Measurements from ENCODE around the gene TNP2.

The TNP2 gene

DNA sequence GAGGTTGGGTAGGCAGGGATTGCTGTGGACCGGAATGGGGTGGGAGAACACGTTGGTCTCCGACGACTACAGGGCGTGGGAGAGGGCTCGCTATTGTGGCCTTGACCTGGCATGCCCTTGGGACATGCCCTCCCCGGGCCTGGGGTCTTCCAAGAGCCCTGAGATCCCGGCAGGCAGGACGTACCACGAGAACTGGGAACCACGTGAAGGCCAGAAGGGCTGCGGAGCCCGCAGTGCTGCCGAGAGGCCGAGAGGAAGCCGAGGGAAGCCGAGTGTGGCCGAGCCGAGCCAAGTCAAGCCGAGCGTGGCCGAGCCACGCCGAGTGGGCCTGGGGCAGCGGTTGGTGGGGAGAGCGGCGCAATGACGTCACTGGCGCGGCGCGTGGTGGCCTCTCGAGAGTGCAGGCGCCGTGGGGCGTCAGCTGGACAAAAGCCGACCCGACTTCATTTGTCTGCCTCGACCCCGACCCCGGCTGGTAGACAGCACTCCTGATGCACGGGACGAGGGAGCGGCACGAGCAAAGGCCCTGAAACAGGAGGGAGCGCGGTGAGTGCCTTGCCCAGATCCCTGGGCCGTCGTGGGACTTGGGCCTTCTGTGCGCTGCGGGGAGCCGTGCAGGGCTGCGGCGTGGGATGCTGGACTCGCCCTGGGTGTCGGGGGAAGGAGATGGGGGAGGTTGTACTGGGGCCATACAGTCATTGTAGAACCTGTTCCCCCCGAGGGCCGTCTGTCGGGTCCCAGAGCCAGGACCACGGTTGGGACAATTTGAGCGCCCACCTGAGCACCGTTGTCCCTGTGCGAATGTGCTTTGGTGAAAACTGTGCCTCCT, 19.7 kb downstream of the TNP2 start:
- no peak overlapping the region for H3K4me3 Mint-ChIP-seq
- H3K27ac Mint-ChIP-seq: peak overlapping the region; percentile 29
- H3K27me3 Mint-ChIP-seq: no peaks in the 10 kb centered on the region
- H3K9me3 Mint-ChIP-seq (ENCODE audit: low read depth): no peaks in the 10 kb centered on the region
- H3K4me1 Mint-ChIP-seq (ENCODE audit: low read depth): peaks cover 42% of the 10 kb centered on the region
- H3K36me3 Mint-ChIP-seq: peaks cover 15% of the 10 kb centered on the region

DNA sequence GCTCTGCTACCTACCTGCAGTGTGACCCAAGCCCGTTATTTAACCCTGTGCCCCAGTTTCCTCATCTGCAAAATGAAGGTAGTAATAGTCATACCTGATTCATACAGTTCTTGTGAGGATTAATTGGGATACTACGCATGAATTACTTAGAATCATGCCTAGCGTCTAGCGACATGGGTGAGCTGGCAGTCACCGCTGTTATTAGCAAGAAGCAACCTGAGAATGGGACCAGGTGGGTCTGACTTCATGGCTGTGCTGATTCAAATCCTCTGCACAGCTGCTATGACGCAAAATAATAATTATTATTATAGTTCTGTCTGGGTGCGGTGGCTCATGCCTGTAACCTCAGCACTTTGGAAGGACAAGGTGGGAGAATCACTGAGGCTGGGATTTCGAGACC, 21.0 kb downstream of the TNP2 start:
- Mint-ChIP-seq H3K4me3 (no peak overlapping the region), H3K4me1 (ENCODE audit: low read depth) (peaks cover 37% of the 10 kb centered on the region), H3K27ac (peak overlapping the region; percentile 16), H3K27me3 (no peaks in the 10 kb centered on the region), H3K36me3 (peaks cover 8% of the 10 kb centered on the region), H3K9me3 (ENCODE audit: low read depth) (no peaks in the 10 kb centered on the region)

DNA sequence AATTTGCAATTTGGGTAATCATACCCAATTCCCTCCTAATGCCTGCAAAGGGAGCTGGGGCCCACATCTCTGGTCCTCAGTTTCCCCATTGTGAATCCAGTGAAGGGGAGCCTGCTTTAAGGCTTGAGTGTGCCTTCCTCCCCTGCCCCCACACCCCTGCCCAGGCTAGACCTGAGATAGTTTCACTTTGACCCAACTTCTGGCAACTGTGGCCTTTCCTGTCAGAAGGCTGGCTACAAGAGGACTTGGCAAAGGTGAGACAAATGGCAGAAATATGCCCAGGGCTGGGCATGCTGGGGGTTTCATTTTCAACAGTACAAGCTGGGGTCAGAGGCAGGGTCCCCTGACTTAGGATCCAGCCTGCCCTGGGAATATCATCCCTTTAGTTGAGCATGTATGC, 23.1 kb downstream of the TNP2 start:
- H3K4me3 Mint-ChIP-seq: no peak overlapping the region
- no peaks in the 10 kb centered on the region for H3K27me3 Mint-ChIP-seq
- H3K27ac Mint-ChIP-seq: no peak overlapping the region
- peaks cover 20% of the 10 kb centered on the region for H3K4me1 Mint-ChIP-seq (ENCODE audit: low read depth)
- peaks cover 4% of the 10 kb centered on the region for H3K36me3 Mint-ChIP-seq
- no peaks in the 10 kb centered on the region for H3K9me3 Mint-ChIP-seq (ENCODE audit: low read depth)

DNA sequence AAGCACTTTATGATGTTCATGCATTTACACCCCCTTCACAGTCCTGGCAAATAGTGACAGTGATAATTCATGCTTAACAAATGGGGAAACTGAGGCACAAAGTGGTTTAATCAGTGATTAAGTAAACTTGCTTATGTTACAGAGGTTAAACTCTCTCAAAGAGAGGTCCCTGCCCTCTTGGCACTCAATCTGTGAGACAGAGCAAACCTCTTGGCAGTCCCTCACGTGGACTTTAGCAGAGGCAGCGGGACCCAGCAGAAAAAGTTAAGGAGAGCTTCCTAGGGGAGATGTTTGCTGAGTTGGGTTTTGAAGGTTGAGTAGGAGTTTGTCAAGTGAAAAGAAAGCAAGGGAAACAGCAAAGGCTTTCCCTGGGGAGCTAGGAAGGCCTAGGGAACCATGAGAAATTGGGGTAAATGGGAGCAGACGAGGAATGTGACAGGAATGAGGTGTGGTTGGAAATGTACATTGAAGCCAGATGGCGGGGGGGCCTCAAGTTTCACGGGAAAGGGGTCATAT, 23.8 kb downstream of the TNP2 start:
- H3K9me3 Mint-ChIP-seq (ENCODE audit: low read depth): no peaks in the 10 kb centered on the region
- H3K27ac Mint-ChIP-seq: peak overlapping the region; percentile 47
- H3K4me1 Mint-ChIP-seq (ENCODE audit: low read depth): peaks cover 20% of the 10 kb centered on the region

DNA sequence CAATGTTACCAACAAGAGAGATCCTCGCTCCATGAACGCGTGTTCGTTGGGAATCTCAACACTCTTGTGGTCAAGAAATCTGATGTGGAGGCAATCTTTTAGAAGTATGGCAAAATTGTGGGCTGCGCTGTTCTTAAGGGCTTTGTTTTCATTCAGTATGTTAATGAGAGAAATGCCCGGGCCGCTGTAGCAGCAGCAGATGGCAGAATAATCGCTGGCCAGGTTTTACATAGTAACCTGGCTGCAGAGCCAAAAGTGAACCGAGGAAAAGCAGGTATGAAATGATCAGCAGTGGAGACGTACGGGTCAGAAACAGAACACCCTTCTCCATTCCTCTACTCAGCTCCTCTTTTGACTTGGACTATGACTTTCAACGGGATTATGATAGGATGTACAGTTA, 26.5 kb downstream of the TNP2 start:
- H3K4me3 Mint-ChIP-seq: no peak overlapping the region
- peaks cover 27% of the 10 kb centered on the region for H3K4me1 Mint-ChIP-seq (ENCODE audit: low read depth)
- H3K36me3 Mint-ChIP-seq: no peaks in the 10 kb centered on the region
- H3K9me3 Mint-ChIP-seq (ENCODE audit: low read depth): no peaks in the 10 kb centered on the region
- H3K27ac Mint-ChIP-seq: no peak overlapping the region
- H3K27me3 Mint-ChIP-seq: no peaks in the 10 kb centered on the region

More for the DNA sequence above, 23.8 kb downstream of the TNP2 start:
- Mint-ChIP-seq H3K36me3 (peaks cover 1% of the 10 kb centered on the region), H3K27me3 (no peaks in the 10 kb centered on the region), H3K4me3 (no peak overlapping the region)

DNA sequence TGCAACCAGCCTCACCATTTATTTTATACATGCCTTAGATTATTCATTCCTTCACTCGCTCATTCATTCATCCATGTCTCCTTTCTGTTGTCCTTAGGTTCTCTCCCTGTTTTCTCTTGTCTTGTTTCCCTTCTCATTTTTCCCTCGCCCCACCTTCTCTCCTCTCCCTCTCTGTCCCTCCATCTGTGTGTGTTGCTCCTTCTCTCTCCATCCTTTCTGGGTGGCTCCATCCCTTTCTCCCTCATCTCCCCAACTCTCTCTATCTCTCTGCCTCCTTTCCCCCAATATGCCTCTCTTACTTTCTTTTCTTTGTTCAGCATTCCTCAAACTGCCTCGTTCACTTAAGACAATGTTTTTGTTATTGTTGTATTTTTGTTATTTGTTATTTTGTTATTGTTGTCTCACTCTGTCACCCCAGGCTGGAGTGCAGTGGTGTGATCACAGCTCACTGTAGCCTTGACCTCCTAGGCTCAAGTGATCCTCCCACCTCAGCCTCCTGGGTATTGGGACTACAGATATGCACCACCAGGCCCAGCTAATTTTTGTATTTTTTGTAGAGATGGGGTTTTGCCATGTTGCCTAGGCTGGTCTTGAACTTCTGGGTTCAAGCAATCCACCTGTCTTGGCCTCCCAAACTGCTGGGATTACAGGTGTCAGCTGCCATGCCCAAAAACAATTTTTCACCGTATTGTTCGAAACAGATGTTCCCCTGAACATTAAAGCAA, 27.5 kb downstream of the TNP2 start:
- Mint-ChIP-seq H3K27me3 (no peaks in the 10 kb centered on the region), H3K4me1 (ENCODE audit: low read depth) (peaks cover 29% of the 10 kb centered on the region), H3K4me3 (no peak overlapping the region), H3K9me3 (ENCODE audit: low read depth) (no peaks in the 10 kb centered on the region), H3K36me3 (no peaks in the 10 kb centered on the region), H3K27ac (no peak overlapping the region)

DNA sequence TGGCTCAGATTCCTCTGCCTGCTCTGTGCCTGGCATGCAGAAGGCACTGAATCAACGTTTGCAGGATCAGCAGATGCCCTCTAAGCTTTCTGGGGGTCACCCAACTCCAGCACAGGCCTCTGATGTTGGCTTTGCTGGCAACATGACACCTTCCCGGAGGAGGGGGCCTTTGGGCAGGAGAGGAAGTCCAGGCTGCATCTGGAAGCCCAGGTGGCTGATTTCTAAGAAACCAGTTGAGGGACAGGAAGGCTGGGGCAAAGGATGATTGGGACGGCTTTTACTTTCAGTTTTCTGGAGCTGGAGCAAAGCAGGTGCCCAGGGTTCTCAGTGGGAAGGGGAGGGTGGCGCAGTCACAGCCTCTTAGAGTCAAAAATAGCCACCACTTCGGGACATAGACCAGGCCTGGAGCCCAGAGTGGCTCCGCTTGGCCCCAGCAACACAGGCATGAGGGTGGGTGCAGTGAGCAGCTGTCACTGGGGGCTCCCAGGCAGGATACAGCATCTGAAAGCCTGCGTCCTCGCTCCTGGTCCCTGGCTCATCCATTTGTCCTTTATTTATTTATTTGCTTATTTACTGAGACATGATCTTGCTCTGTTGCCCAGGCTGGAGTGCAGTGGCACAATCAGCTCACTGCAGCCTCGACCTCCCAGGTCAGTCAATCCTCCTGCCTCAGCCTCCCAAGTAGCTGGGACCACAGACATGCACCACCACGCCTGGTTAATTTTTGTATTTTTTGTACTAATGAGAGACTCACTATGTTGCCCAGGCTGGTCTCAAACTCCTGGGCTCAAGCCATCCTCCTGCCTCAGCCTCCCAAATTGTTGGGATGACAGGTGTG, 28.3 kb downstream of the TNP2 start:
- Mint-ChIP-seq H3K9me3 (ENCODE audit: low read depth) (no peaks in the 10 kb centered on the region), H3K4me1 (ENCODE audit: low read depth) (peaks cover 28% of the 10 kb centered on the region), H3K36me3 (no peaks in the 10 kb centered on the region), H3K4me3 (no peak overlapping the region), H3K27ac (peak overlapping the region; percentile 72), H3K27me3 (no peaks in the 10 kb centered on the region)

DNA sequence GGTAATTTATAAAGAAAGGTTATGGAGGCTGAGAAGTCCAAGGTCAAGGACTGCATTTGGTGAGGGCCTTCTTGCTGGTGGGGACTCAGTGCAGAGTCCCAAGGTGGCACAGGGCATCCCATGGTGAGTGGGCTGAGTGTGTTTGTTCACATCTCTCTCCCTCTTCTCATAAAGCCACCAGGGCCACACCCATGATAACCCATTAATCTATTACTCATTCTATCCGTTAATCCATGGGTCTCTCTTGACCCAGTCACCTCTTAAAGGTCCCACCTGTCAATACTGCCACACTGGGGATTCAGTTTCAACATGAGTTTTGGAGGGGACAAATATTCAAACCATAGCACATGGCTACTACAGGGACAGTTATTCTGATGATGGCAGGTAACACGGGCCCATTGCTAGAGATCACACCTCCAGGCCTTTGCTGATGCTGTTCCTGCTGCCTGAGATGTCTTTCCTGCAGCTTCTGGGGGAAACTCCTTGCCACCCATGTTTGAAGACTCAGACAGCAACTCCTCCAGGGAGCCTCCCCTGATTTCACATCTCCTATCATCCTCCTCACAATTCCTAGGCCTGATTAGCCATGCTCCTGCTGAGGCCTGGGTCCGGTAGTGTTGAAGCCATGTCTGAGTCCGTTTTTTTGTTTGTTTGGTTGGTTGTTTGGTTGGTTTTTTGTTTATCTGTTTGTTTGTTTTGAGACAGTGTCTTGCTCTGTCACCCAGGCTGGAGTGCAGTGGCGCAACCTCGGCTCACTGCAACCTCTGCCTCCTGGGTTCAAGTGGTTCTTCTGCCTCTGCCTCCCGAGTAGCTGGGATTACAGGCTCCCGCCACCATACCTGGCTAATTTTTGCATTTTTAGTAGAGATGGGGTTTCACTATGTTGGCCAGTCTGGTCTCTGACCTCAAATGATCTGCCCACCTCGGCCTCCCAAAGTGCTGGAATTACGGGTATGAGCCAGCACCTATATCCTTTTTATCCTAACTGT, 29.2 kb downstream of the TNP2 start:
- H3K4me1 Mint-ChIP-seq (ENCODE audit: low read depth): peaks cover 30% of the 10 kb centered on the region
- no peak overlapping the region for H3K4me3 Mint-ChIP-seq
- no peaks in the 10 kb centered on the region for H3K36me3 Mint-ChIP-seq
- H3K27me3 Mint-ChIP-seq: no peaks in the 10 kb centered on the region
- H3K27ac Mint-ChIP-seq: peak overlapping the region; percentile 80
- H3K9me3 Mint-ChIP-seq (ENCODE audit: low read depth): no peaks in the 10 kb centered on the region

DNA sequence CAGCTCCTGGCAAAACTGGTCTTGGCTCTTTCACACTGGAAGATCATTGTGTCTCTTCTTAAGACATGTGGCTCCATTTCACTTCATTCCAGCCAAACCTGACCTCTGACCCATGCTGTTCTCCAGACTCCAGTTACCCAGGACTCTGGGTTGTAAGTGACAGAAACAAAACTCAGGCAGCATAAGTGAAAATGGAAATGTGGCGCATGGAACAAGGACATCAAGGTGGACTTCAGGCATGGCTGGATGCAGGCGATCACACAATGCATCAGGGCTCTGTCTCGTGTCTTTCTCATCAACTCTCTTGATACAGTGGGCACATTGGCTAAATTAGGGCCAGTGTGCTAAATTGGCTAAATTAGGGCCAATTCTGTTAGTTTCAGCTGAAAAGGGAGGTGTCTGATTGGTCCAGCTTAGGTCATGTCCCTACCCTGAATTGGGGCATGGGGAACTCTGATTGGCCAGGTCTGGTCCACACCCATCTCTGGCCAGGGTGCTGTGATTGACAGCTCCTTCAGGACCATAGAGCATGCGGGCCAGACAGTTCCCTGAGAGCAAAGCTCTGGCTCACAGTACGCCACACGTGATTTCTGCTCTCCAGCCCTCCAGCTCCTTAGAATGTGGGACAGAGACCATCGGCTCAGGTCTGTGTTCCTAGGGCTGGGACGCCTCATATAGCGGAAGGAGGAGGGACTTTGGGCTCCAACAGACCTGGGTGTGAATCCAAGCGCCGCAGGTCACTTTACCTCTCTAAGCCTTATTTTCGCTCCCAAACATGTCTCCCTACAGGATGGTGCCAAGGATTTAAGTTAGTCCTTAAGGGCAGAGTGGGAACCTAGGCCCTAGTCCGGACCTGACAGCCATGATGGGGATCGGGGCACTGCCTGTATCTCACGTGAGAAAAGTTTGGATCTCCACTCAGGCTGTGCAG, 30.6 kb downstream of the TNP2 start:
- Mint-ChIP-seq H3K27ac (peak overlapping the region; percentile 28), H3K9me3 (ENCODE audit: low read depth) (no peaks in the 10 kb centered on the region), H3K27me3 (no peaks in the 10 kb centered on the region), H3K4me3 (no peak overlapping the region), H3K4me1 (ENCODE audit: low read depth) (peaks cover 42% of the 10 kb centered on the region), H3K36me3 (no peaks in the 10 kb centered on the region)

DNA sequence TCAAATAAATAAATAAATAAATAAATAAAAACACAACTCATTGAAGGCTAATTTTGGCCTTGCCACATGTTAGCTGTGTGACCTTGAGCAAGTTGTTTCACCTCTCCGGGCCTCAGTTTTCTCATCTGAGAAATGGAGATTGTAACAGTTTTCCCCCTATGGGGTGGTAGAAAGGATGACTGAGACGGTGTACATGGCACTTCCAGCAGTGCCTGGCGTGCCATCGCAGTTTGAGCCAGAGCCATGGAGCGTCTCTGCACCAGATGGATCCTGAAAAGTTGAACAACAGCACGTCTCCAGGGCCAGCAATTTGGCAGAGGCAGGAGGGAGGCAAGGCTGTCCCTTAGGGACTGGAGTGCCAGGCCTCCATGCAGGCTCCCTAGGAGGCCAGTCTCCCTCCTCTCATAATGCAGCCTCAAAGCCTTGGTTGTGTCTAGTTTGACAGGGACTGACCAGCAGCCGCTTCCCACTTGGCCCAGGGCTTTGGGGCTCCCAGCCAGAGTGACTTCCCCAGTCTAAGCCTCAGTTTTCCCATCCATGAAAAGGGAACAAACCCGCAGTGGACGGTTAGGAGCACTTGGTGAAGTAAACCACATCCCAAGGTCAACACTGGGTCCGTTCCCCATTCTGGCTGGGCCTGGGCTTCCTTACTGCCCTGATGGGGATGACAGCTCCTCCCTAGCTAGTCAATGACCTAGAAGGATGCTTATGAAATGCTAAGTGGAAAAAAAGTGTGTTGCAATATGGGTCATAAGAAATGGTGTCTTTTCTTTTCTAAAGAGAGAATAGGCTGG, 32.5 kb downstream of the TNP2 start:
- Mint-ChIP-seq H3K36me3 (no peaks in the 10 kb centered on the region), H3K9me3 (ENCODE audit: low read depth) (no peaks in the 10 kb centered on the region), H3K4me3 (no peak overlapping the region), H3K27me3 (no peaks in the 10 kb centered on the region), H3K27ac (no peak overlapping the region), H3K4me1 (ENCODE audit: low read depth) (peaks cover 57% of the 10 kb centered on the region)

DNA sequence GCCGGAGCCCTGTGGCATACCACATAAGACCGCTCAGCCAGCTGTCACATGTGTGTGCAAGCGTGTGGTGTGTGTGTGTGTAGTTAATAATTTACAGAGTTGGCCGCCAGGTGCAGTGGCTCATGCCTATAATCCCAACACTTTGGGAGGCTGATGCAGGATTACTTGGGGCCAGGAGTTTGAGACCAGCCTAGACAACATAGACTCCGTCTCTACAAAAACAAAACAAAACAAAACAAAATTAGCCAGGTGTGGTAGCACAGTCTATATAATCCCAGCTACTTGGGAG, 33.5 kb downstream of the TNP2 start:
- no peaks in the 10 kb centered on the region for H3K36me3 Mint-ChIP-seq
- H3K4me3 Mint-ChIP-seq: no peak overlapping the region
- no peaks in the 10 kb centered on the region for H3K9me3 Mint-ChIP-seq (ENCODE audit: low read depth)
- H3K27me3 Mint-ChIP-seq: no peaks in the 10 kb centered on the region
- H3K27ac Mint-ChIP-seq: peak overlapping the region; percentile 81
- peaks cover 61% of the 10 kb centered on the region for H3K4me1 Mint-ChIP-seq (ENCODE audit: low read depth)

DNA sequence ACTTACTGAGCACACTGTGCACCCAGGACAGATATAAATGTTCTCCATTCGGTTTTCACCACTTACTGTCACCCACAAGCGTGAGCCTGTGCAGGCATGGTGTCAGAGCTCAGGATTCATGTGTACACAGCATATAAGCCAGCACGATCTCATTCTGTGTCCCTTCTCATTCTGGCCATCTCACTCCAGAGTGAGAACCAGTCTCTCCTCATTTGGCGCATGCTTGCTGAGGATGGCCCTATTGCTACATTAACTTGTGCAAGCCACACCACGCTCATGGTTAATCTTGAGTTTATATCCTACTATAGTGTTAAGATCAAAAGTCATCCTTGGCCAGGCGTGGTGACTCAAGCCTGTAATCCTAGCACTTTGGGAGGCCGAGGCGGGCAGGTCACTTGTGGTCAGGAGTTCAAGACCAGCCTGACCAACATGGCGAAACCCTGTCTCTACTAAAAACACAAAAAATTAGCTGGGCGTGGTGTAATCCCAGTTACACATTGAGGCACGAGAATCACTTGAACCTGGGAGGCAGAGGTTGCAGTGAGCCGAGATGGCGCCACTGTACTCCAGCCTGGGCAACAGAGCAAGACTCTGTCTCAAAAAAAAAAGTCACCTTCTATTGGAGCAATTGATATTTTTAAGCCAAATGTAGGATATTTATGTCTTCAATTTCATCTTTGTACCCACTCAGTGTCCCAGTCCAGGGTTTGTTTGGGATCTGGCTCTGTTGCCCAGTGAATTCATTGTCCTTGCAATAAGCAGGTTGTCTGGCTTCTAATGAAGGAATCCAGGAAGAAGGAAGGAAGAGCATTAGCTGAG, 34.0 kb downstream of the TNP2 start:
- Mint-ChIP-seq H3K4me1 (ENCODE audit: low read depth) (peaks cover 56% of the 10 kb centered on the region), H3K27me3 (no peaks in the 10 kb centered on the region), H3K27ac (peak overlapping the region; percentile 84), H3K9me3 (ENCODE audit: low read depth) (no peaks in the 10 kb centered on the region), H3K4me3 (peak overlapping the region; percentile 1), H3K36me3 (no peaks in the 10 kb centered on the region)

Data from activated naive CD8-positive, alpha-beta T cell (primary cell).